H9 (cell line): Measurements from ENCODE around the gene ZNF653. TPM values are rescaled to one million over a fixed set of nuclear protein-coding genes. Genes with fewer than 3 reads are reported as not detected.
A peak's percentile ranks its signal among the peaks of the same experiment; 100 is the strongest.

Experiments used
- DNase-seq: peaks from one replicate; pipeline ENCODE4 v3.0.0-alpha.2; 2017
- H2AFZ ChIP-seq: one replicate; pipeline ENCODE4 v1.6.1; 2013; ENCODE audit warnings: mild to moderate bottlenecking, low read length, control low read depth, moderate library complexity
- H2AK5ac ChIP-seq: 2 replicates; pipeline ENCODE4 v1.6.1; 2013; ENCODE audit warnings: low read length, control low read depth, mixed read lengths; ENCODE audit not compliant: insufficient read length
- H2BK120ac ChIP-seq: one replicate; pipeline ENCODE4 v1.6.1; 2013; ENCODE audit warnings: low read depth, mild to moderate bottlenecking, low read length, control low read depth, inconsistent platforms; ENCODE audit not compliant: poor library complexity, severe bottlenecking
- H2BK12ac ChIP-seq: 2 replicates; pipeline ENCODE4 v1.6.1; 2013; ENCODE audit warnings: low read length, control low read depth, mixed read lengths, low read depth; ENCODE audit not compliant: insufficient read length
- H2BK15ac ChIP-seq: 2 replicates; pipeline ENCODE4 v1.6.1; 2013; ENCODE audit warnings: low read depth, low read length, control low read depth
- H2BK20ac ChIP-seq: one replicate; pipeline ENCODE4 v1.6.1; 2013; ENCODE audit warnings: low read depth, mild to moderate bottlenecking, low read length, control low read depth, inconsistent platforms; ENCODE audit not compliant: poor library complexity, severe bottlenecking
- H2BK5ac ChIP-seq: 2 replicates; pipeline ENCODE4 v1.6.1; 2013; ENCODE audit warnings: low read length, control low read depth, mixed read lengths; ENCODE audit not compliant: insufficient read length
- H3K14ac ChIP-seq: 2 replicates; pipeline ENCODE4 v1.6.1; 2013; ENCODE audit warnings: low read length, control low read depth; ENCODE audit not compliant: insufficient read depth
- H3K18ac ChIP-seq: 2 replicates; pipeline ENCODE4 v1.6.1; 2013; ENCODE audit warnings: low read depth, mild to moderate bottlenecking, mixed read lengths, low read length, control low read depth; ENCODE audit not compliant: insufficient read length
- H3K23ac ChIP-seq: 2 replicates; pipeline ENCODE4 v1.6.1; 2013; ENCODE audit warnings: low read length, control low read depth, mixed read lengths, low read depth; ENCODE audit not compliant: insufficient read length
- H3K23me2 ChIP-seq: 2 replicates; pipeline ENCODE4 v1.6.1; 2013; ENCODE audit warnings: low read depth, mild to moderate bottlenecking, mixed read lengths, low read length, control low read depth; ENCODE audit not compliant: insufficient read length, poor library complexity, severe bottlenecking
- H3K27ac ChIP-seq: 2 replicates; pipeline ENCODE4 v1.5.1; 2013; ENCODE audit warnings: low read length, control low read depth, mixed read lengths, low read depth; ENCODE audit not compliant: insufficient read length
- H3K27me3 ChIP-seq: 2 replicates; pipeline ENCODE4 v1.6.1; 2013; ENCODE audit warnings: low read length, control low read depth, inconsistent platforms; ENCODE audit not compliant: insufficient read depth
- H3K4ac ChIP-seq: 2 replicates; pipeline ENCODE4 v1.6.1; 2013; ENCODE audit warnings: low read depth, mild to moderate bottlenecking, control low read depth, inconsistent platforms, low read length, moderate library complexity
- H3K4me1 ChIP-seq: 2 replicates; pipeline ENCODE4 v1.6.1; 2013; ENCODE audit warnings: low read length, control low read depth, inconsistent platforms; ENCODE audit not compliant: insufficient read depth
- H3K4me2 ChIP-seq: 2 replicates; pipeline ENCODE4 v1.6.1; 2013; ENCODE audit warnings: low read length, control low read depth, mixed read lengths; ENCODE audit not compliant: insufficient read length, insufficient read depth
- H3K56ac ChIP-seq: 2 replicates; pipeline ENCODE4 v1.6.1; 2013; ENCODE audit warnings: low read depth, mild to moderate bottlenecking, mixed read lengths, low read length, control low read depth; ENCODE audit not compliant: insufficient read length
- H3K79me1 ChIP-seq: 2 replicates; pipeline ENCODE4 v1.6.1; 2013; ENCODE audit warnings: low read depth, mild to moderate bottlenecking, moderate library complexity, low read length, control low read depth, inconsistent platforms; ENCODE audit not compliant: insufficient read depth, poor library complexity, severe bottlenecking
- H3K79me2 ChIP-seq: 2 replicates; pipeline ENCODE4 v1.6.1; 2013; ENCODE audit warnings: low read length, control low read depth, inconsistent platforms; ENCODE audit not compliant: insufficient read depth
- H3K9ac ChIP-seq: 2 replicates; pipeline ENCODE4 v1.6.1; 2013; ENCODE audit warnings: low read length, control low read depth, mixed read lengths; ENCODE audit not compliant: insufficient read length; ENCODE audit errors: extremely low read depth
- H3K9me3 ChIP-seq: one replicate; pipeline ENCODE4 v1.6.1; 2013; ENCODE audit warnings: low read depth, low read length, inconsistent platforms; ENCODE audit not compliant: control insufficient read depth
- H3T11ph ChIP-seq: one replicate; pipeline ENCODE4 v1.6.1; 2013; ENCODE audit warnings: mild to moderate bottlenecking, low read length, control low read depth, inconsistent platforms
- H4K20me1 ChIP-seq: one replicate; pipeline ENCODE4 v1.6.1; 2013; ENCODE audit not compliant: control insufficient read depth, insufficient read length, insufficient read depth
- H4K5ac ChIP-seq: 2 replicates; pipeline ENCODE4 v1.6.1; 2013; ENCODE audit warnings: low read depth, mild to moderate bottlenecking, mixed read lengths, low read length, control low read depth; ENCODE audit not compliant: insufficient read length
- H4K8ac ChIP-seq: replicated peaks from 2 replicates; pipeline ENCODE4 v1.6.1; 2013; ENCODE audit warnings: low read length, control low read depth, mixed read lengths, low read depth; ENCODE audit not compliant: insufficient read length
- H4K91ac ChIP-seq: 2 replicates; pipeline ENCODE4 v1.6.1; 2013; ENCODE audit warnings: low read depth, mild to moderate bottlenecking, moderate library complexity, mixed read lengths, low read length, control low read depth; ENCODE audit not compliant: insufficient read length
- H3K27ac Mint-ChIP-seq, 3 experiments: 2 replicates in 2 of 3; 3 replicates in 1 of 3; pipeline ENCODE4 v1.8.0; 2020 to 2021; ENCODE audit warnings: mixed read lengths in 3 of 3, mild to moderate bottlenecking in 1 of 3, moderate library complexity in 1 of 3
- H3K27me3 Mint-ChIP-seq: 2 replicates; pipeline ENCODE4 v1.8.0; 2021; ENCODE audit warnings: low read depth, mild to moderate bottlenecking, moderate library complexity, mixed read lengths
- H3K36me3 Mint-ChIP-seq, 3 experiments: 2 replicates in 2 of 3; 3 replicates in 1 of 3; pipeline ENCODE4 v1.8.0; 2020 to 2021; ENCODE audit warnings: low read depth in 3 of 3, mixed read lengths in 3 of 3; ENCODE audit not compliant: insufficient read depth in 1 of 3
- H3K4me1 Mint-ChIP-seq, 2 experiments: 2 replicates each; pipeline ENCODE4 v1.8.0; 2020; ENCODE audit warnings: mixed read lengths in 2 of 2
- H3K4me3 Mint-ChIP-seq, 2 experiments: 2 replicates in 1 of 2; 3 replicates in 1 of 2; pipeline ENCODE4 v1.8.0; 2020 to 2021; ENCODE audit warnings: mild to moderate bottlenecking in 2 of 2, mixed read lengths in 2 of 2, moderate library complexity in 1 of 2
- H3K9me3 Mint-ChIP-seq, 2 experiments: 2 replicates in 1 of 2; 3 replicates in 1 of 2; pipeline ENCODE4 v1.8.0; 2020; ENCODE audit warnings: mild to moderate bottlenecking in 2 of 2, mixed read lengths in 2 of 2, moderate library complexity in 1 of 2
- CTCF ChIP-seq: fragments of 200-600 bp; sonication (generic); conservative IDR thresholded peaks from 3 replicates; pipeline ENCODE4 v1.8.0; 2021; ENCODE audit warnings: antibody characterized with exemption, mild to moderate bottlenecking
- WGBS: extraction: QIAGEN DNeasy Blood & Tissue Kit; methylation state at CpG from one replicate; pipeline ENCODE4 v1.1.7; 2013; ENCODE audit warnings: missing lambda C conversion rate, low lambda C conversion rate, mixed read lengths; ENCODE audit not compliant: insufficient read length; ENCODE audit errors: extremely low coverage; 5-methylcytosine and 5-hydroxymethylcytosine counted together
- total RNA-seq: library from RNA; stranded (reverse); gene quantifications from 2 replicates; pipeline ENCODE4 v1.2.1, GENCODE V29; 2021

ZNF653 gene
- total RNA-seq, 1 experiment from 2014 or later: 11.6 TPM

- no peaks in the 10 kb centered on the region for H3K79me1 ChIP-seq
- H3K4ac ChIP-seq: no peak overlapping the region
- H3K18ac ChIP-seq: peak overlapping the region; percentile 72
- peak overlapping the region; percentile 73; the same call in 1 of the 2 replicates for H3K14ac ChIP-seq
- H3K79me2 ChIP-seq: no peaks in the 10 kb centered on the region
- no peak overlapping the region for H3K56ac ChIP-seq
- H3K27ac ChIP-seq: no peak overlapping the region
- WGBS: no CpG with 5 or more reads among the region's 54 CpGs
- peaks cover 4% of the 10 kb centered on the region; the same call in 1 of the 2 replicates for H3K4me1 ChIP-seq
- Mint-ChIP-seq H3K9me3 (no peaks in the 10 kb centered on the region; a peak in 1 of 5 replicates), H3K27me3 (peaks cover 20% of the 10 kb centered on the region), H3K4me3 (peak overlapping the region; percentile 61 to 77), H3K27ac (peak overlapping the region in 2 of 3 experiments; percentile 83 to 90; a peak in 5 of 7 replicates), H3K36me3 (no peaks in the 10 kb centered on the region), H3K4me1 (peaks cover 14 to 24% of the 10 kb centered on the region in 2 experiments)
- H4K5ac ChIP-seq: no peak overlapping the region
- no peak overlapping the region for H3K23ac ChIP-seq
- H2BK120ac ChIP-seq: no peak overlapping the region
- H4K8ac ChIP-seq: no peak overlapping the region
- peak; percentile 97 for TF ChIP-seq CTCF
- peak overlapping the region; percentile 31 for H3K9ac ChIP-seq
- H4K20me1 ChIP-seq: no peaks in the 10 kb centered on the region
- H2AK5ac ChIP-seq: no peak overlapping the region
- H3K4me2 ChIP-seq: peak overlapping the region; percentile 49
- H4K91ac ChIP-seq: no peak overlapping the region
- H2AFZ ChIP-seq: no peak overlapping the region
- peak; percentile 91 for DNase-seq
- H3T11ph ChIP-seq: no peak overlapping the region
- no peaks in the 10 kb centered on the region for H3K9me3 ChIP-seq
- no peak overlapping the region for H2BK20ac ChIP-seq
- H3K27me3 ChIP-seq: no peaks in the 10 kb centered on the region
- no peak overlapping the region for H2BK5ac ChIP-seq
- peaks cover 9% of the 10 kb centered on the region for H3K23me2 ChIP-seq
- no peak overlapping the region for H2BK15ac ChIP-seq
- no peak overlapping the region for H2BK12ac ChIP-seq
These were observed 30.4 kb upstream of the ZNF653 start for GRCh38 chr19:11535792-11536595.
